A673 (cell line): ENCODE data around the gene NCBP1. TPM values are rescaled to one million over a fixed set of nuclear protein-coding genes. Genes with fewer than 3 reads are reported as not detected.
A peak's percentile ranks its signal among the peaks of the same experiment; 100 is the strongest.

Experiments
- BruUV-seq: library from RNA; stranded (reverse); fragments of 400-500 nt; replicated peaks from 2 replicates; lab custom pipeline; 2021; lab: Mats Ljungman, UMichigan
- CTCF ChIA-PET: fragments of 300-600 bp; sonication (Branson Sonifier 250); formaldehyde crosslinking; loops from one replicate; lab custom pipeline; 2022; ENCODE audit warnings: antibody characterized with exemption; lab: Charles Lee
- POLR2A ChIA-PET: fragments of 300-600 bp; sonication (Branson Sonifier 250); formaldehyde crosslinking; loops from one replicate; lab custom pipeline; 2022; ENCODE audit warnings: antibody characterized with exemption; ENCODE audit not compliant: low non-redundant PET; lab: Charles Lee
- DNase-seq: peaks from one replicate; pipeline ENCODE4 v3.0.0-alpha.2; 2015; ENCODE audit warnings: low spot score
- H3K27ac ChIP-seq: fragments of 200-600 bp; sonication (generic); 2 replicates; pipeline ENCODE4 v1.5.1; 2016; ENCODE audit warnings: mixed run types, low read depth, mild to moderate bottlenecking, mixed read lengths, antibody characterized with exemption, low read length; ENCODE audit not compliant: poor library complexity, severe bottlenecking
- H3K27me3 ChIP-seq: fragments of 200-600 bp; sonication (generic); replicated peaks from 2 replicates; pipeline ENCODE4 v1.6.1; 2017; ENCODE audit warnings: mixed run types, low read depth, mild to moderate bottlenecking, mixed read lengths, antibody characterized with exemption, low read length; ENCODE audit not compliant: insufficient read depth, poor library complexity
- H3K36me3 ChIP-seq: fragments of 200-600 bp; sonication (generic); 2 replicates; pipeline ENCODE4 v1.6.1; 2016; ENCODE audit warnings: mixed run types, mild to moderate bottlenecking, mixed read lengths, antibody characterized with exemption, low read length; ENCODE audit not compliant: insufficient read depth, poor library complexity, severe bottlenecking
- H3K4me1 ChIP-seq: fragments of 200-600 bp; sonication (generic); 2 replicates; pipeline ENCODE4 v1.6.1; 2017; ENCODE audit warnings: mixed run types, mild to moderate bottlenecking, mixed read lengths, antibody characterized with exemption, low read length; ENCODE audit not compliant: insufficient read depth, poor library complexity, severe bottlenecking
- H3K4me3 ChIP-seq: fragments of 200-600 bp; sonication (generic); 2 replicates; pipeline ENCODE4 v1.5.1; 2016; ENCODE audit warnings: low read depth, mixed run types, mild to moderate bottlenecking, mixed read lengths, low read length; ENCODE audit not compliant: poor library complexity, severe bottlenecking
- H3K9me3 ChIP-seq: fragments of 200-600 bp; sonication (generic); 2 replicates; pipeline ENCODE4 v1.6.1; 2016; ENCODE audit warnings: mixed run types, low read depth, mild to moderate bottlenecking, mixed read lengths, antibody characterized with exemption, low read length; ENCODE audit not compliant: poor library complexity, severe bottlenecking
- CTCF ChIP-seq: fragments of 300-800, 200-600 bp; sonication (generic); conservative IDR thresholded peaks from 2 replicates; pipeline ENCODE4 v1.5.1; 2017; ENCODE audit warnings: low read depth, mild to moderate bottlenecking, antibody characterized with exemption, low read length, moderate library complexity, mixed read lengths
- EZH2 ChIP-seq: fragments of 200-600 bp; sonication (generic); IDR thresholded peaks from 2 replicates; pipeline ENCODE4 v1.6.1; 2017; ENCODE audit warnings: borderline replicate concordance, low read depth, mild to moderate bottlenecking, mixed read lengths, antibody characterized with exemption, low read length; ENCODE audit not compliant: poor library complexity, severe bottlenecking
- intact Hi-C: fragments of 100-400 bp; cut with micrococcal nuclease; formaldehyde crosslinking; loops from one replicate; pipeline ENCODE4 v1.10.0; 2022; ENCODE audit not compliant: unreplicated experiment
- total RNA-seq: library from RNA; stranded (reverse); gene quantifications from 2 replicates; pipeline ENCODE4 v1.2.3, GENCODE V29; 2021

The NCBP1 gene
- total RNA-seq, 1 experiment from 2014 or later: 57.9 TPM

- no TSS peak for BruUV-seq
- H3K36me3 ChIP-seq: peaks cover 27% of the 10 kb centered on the region
Measured at GRCh38 chr9:97638666-97639065, 5.0 kb downstream of the NCBP1 start.

GRCh38 chr9:97640325-97640724 is 6.7 kb downstream of the NCBP1 start:
- H3K4me3 ChIP-seq: no peak overlapping the region
- no peak overlapping the region for H3K27ac ChIP-seq
- no peak for TF ChIP-seq EZH2
- TF ChIP-seq CTCF: no peak
- H3K4me1 ChIP-seq: peaks cover 12% of the 10 kb centered on the region
- CTCF ChIA-PET: interaction anchor here (0.6 kb wide), 1 partner anchor 24 kb away, joined by 5 read pairs; no protein-coding TSS in a partner anchor
- no TSS peak for BruUV-seq
- intact Hi-C loops: no loop called here
- POLR2A ChIA-PET: no interaction called here
- no peaks in the 10 kb centered on the region for H3K9me3 ChIP-seq
- H3K36me3 ChIP-seq: peaks cover 42% of the 10 kb centered on the region
- DNase-seq: no peak
- H3K27me3 ChIP-seq: no peaks in the 10 kb centered on the region

More at GRCh38 chr9:97638666-97639065, 5.0 kb downstream of the NCBP1 start:
- H3K4me1 ChIP-seq: peaks cover 16% of the 10 kb centered on the region
- intact Hi-C loops: no loop called here
- DNase-seq: peak; percentile 12
- H3K9me3 ChIP-seq: no peaks in the 10 kb centered on the region
- ChIA-PET POLR2A (no interaction called here), CTCF (interaction anchor here (0.6 kb wide), 1 partner anchor 225 kb away, joined by 4 read pairs; no protein-coding TSS in a partner anchor)
- no peak overlapping the region for H3K27ac ChIP-seq
- no peaks in the 10 kb centered on the region for H3K27me3 ChIP-seq
- H3K4me3 ChIP-seq: no peak overlapping the region
- TF ChIP-seq EZH2 (no peak), CTCF (peak; percentile 27; the same call in 1 of the 2 replicates)

GRCh38 chr9:97645720-97646119 is 12.1 kb downstream of the NCBP1 start:
- no TSS peak for BruUV-seq
- H3K27me3 ChIP-seq: no peaks in the 10 kb centered on the region
- H3K27ac ChIP-seq: no peak overlapping the region
- CTCF ChIA-PET: interaction anchor here (0.5 to 0.6 kb wide), 2 partner anchors 11 to 13 kb away, joined by 3 read pairs; no protein-coding TSS in a partner anchor
- H3K36me3 ChIP-seq: peaks cover 90% of the 10 kb centered on the region
- intact Hi-C loops: no loop called here
- no peak for DNase-seq
- H3K4me3 ChIP-seq: no peak overlapping the region
- TF ChIP-seq CTCF (no peak), EZH2 (no peak)
- no peaks in the 10 kb centered on the region for H3K9me3 ChIP-seq
- no peaks in the 10 kb centered on the region for H3K4me1 ChIP-seq
- POLR2A ChIA-PET: no interaction called here
